HEK293T (cell line): Measurements from ENCODE around the gene ALPK1.

ENCODE experiments used
- CTCF ChIA-PET: fragments of 350-600 bp; formaldehyde crosslinking; extraction: SDS; loops from one replicate; lab custom pipeline; 2021; ENCODE audit warnings: antibody characterized with exemption, inconsistent platforms; lab: Yijun Ruan, JAX
- POLR2A ChIA-PET: fragments of 350-600 bp; formaldehyde crosslinking; extraction: SDS; loops from one replicate; lab custom pipeline; 2020; ENCODE audit warnings: antibody characterized with exemption, inconsistent platforms; lab: Yijun Ruan, JAX
- DNase-seq: peaks from one replicate; pipeline ENCODE4 v3.0.0; 2012; ENCODE audit warnings: mixed read lengths; ENCODE audit errors: extremely low spot score
- ARNT ChIP-seq: fragments of 450-650 bp; IDR thresholded peaks from 2 replicates; pipeline ENCODE4 v1.6.1; 2017; ENCODE audit warnings: mild to moderate bottlenecking
- BHLHE40 ChIP-seq: fragments of 450-650 bp; IDR thresholded peaks from 2 replicates; pipeline ENCODE4 v1.6.1; 2016; ENCODE audit warnings: mild to moderate bottlenecking, moderate library complexity, borderline replicate concordance
- CTBP1 ChIP-seq: fragments of 450-650 bp; IDR thresholded peaks from 2 replicates; pipeline ENCODE4 v1.6.1; 2016; ENCODE audit warnings: borderline replicate concordance
- ELF4 ChIP-seq: fragments of 450-650 bp; IDR thresholded peaks from 2 replicates; pipeline ENCODE4 v1.6.1; 2017; ENCODE audit warnings: antibody characterized with exemption
- FOXA1 ChIP-seq: fragments of 450-650 bp; IDR thresholded peaks from 2 replicates; pipeline ENCODE4 v1.6.1; 2016; ENCODE audit warnings: mild to moderate bottlenecking
- FOXK2 ChIP-seq: fragments of 450-650 bp; IDR thresholded peaks from 2 replicates; pipeline ENCODE4 v1.6.1; 2016; ENCODE audit warnings: mild to moderate bottlenecking
- FOXM1 ChIP-seq: fragments of 450-650 bp; IDR thresholded peaks from 2 replicates; pipeline ENCODE4 v1.6.1; 2017; ENCODE audit warnings: mild to moderate bottlenecking, borderline replicate concordance
- HDGF ChIP-seq: fragments of 450-650 bp; IDR thresholded peaks from 2 replicates; pipeline ENCODE4 v1.6.1; 2017; ENCODE audit warnings: antibody characterized with exemption, borderline replicate concordance
- L3MBTL2 ChIP-seq: fragments of 450-650 bp; conservative IDR thresholded peaks from 2 replicates; pipeline ENCODE4 v1.6.1; 2016; ENCODE audit warnings: mild to moderate bottlenecking
- LEF1 ChIP-seq: fragments of 450-650 bp; IDR thresholded peaks from 2 replicates; pipeline ENCODE4 v1.6.1; 2017; ENCODE audit warnings: mild to moderate bottlenecking, borderline replicate concordance
- NFRKB ChIP-seq: fragments of 450-650 bp; IDR thresholded peaks from 2 replicates; pipeline ENCODE4 v1.6.1; 2016; ENCODE audit warnings: mild to moderate bottlenecking, moderate library complexity
- SP1 ChIP-seq: fragments of 450-650 bp; IDR thresholded peaks from 2 replicates; pipeline ENCODE4 v1.6.1; 2017
- SUZ12 ChIP-seq: fragments of 450-650 bp; IDR thresholded peaks from 2 replicates; pipeline ENCODE4 v1.6.1; 2016; ENCODE audit warnings: mild to moderate bottlenecking
- TARDBP ChIP-seq: fragments of 450-650 bp; IDR thresholded peaks from 2 replicates; pipeline ENCODE4 v1.6.1; 2016
- ZNF384 ChIP-seq: fragments of 450-650 bp; IDR thresholded peaks from 2 replicates; pipeline ENCODE4 v1.6.1; 2016
- TF ChIP-seq, protein P1 (sequence below): fragments of 450-650 bp; IDR thresholded peaks from 2 replicates; pipeline ENCODE4 v1.6.1; 2016

ALPK1 gene

DNA sequence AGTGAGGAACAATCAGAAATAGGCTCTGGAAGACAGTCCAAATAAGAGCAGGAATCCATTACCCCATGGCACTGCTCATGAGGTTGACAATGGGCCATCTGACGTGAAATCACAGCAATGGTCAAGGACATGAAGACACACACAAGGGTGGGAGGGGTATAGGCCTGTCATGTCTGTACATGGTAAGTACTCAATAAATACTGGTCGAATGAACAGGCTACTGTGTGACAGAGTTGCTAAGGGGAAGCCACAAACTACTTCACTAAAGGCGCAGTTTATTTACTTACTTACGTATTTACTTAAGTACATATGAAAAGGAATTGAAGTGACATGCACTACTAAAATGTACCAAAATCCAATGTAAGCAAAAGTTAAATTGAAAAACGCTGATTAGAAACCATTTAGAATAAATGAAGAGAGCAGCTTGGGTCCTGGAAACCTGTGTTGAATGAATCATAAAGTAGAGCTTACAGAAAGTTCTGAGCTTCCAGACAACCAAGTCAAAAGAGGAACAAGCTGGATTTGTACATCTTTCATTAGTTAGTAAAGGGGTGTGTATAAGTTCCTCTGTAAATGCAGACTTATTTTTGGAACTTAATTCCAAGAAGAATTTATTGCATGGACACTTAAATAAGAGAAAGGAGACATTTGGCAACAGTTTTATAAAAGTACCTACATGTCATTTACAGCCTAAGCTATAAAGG is 32.7 kb downstream of the ALPK1 start:
- DNase-seq = no peak
- CTCF ChIA-PET = interaction anchor here (1.5 kb wide), 1 partner anchor 194 kb away, joined by 4 read pairs; no protein-coding TSS in a partner anchor
- POLR2A ChIA-PET = no interaction called here
- TF ChIP-seq, protein P1, sequence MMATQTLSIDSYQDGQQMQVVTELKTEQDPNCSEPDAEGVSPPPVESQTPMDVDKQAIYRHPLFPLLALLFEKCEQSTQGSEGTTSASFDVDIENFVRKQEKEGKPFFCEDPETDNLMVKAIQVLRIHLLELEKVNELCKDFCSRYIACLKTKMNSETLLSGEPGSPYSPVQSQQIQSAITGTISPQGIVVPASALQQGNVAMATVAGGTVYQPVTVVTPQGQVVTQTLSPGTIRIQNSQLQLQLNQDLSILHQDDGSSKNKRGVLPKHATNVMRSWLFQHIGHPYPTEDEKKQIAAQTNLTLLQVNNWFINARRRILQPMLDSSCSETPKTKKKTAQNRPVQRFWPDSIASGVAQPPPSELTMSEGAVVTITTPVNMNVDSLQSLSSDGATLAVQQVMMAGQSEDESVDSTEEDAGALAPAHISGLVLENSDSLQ = no peak
- TF ChIP-seq ELF4 (no peak), ZNF384 (no peak), CTBP1 (no peak), NFRKB (no peak), FOXA1 (no peak), LEF1 (no peak)

DNA sequence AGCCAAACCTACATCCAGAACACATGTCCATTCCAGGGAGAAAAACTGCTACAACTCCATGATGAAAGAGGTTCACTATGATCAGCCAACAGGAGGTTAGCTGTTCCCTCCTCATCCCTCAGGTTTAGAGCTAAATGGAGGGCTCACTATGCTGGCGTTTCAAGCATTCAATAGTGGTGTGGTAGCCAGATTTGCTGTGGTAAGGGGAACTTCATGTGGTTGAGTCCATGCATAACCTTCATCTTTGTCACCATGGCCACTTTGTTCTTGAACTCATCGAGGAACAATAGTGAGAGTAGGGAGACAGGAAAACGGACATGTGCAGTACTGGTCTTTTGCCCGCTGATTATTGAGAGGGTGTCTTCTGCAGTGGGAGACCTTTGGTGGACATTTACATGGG is 33.8 kb downstream of the ALPK1 start:
- no peak for TF ChIP-seq SP1
- no peak for TF ChIP-seq NFRKB
- no peak for DNase-seq
- POLR2A ChIA-PET = interaction anchor here (1.3 kb wide), 1 partner anchor 185 kb away, joined by 3 read pairs; the partner anchor contains the start of gene NEUROG2
- CTCF ChIA-PET = interaction anchor here (1.1 kb wide), 1 partner anchor 22 kb away, joined by 3 read pairs; no protein-coding TSS in a partner anchor

DNA sequence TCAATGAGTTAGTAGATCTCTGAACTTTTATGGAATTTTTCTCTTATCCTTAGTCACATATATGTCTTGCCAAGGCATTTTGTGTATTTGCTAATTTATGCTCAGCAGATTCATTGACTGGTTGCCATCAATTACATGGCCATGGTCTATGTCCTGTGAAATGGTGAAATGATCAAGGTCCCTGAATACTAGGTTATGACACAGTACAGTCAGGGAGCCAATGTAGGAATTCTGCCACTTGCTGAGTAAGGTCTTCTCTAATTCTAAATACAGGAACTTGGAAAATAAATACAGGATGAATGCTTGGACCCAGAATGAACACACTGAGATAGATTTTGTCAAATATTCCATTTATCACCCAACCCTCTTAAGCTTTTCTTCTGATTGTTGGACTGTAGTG is 35.2 kb downstream of the ALPK1 start:
- TF ChIP-seq HDGF = no peak
- TF ChIP-seq LEF1 = no peak
- TF ChIP-seq FOXK2 = no peak
- no peak for TF ChIP-seq BHLHE40
- TF ChIP-seq ELF4 = no peak
- TF ChIP-seq ZNF384 = no peak
- TF ChIP-seq FOXA1 = no peak
- TF ChIP-seq L3MBTL2 = no peak
- TF ChIP-seq ARNT = no peak
- TF ChIP-seq, protein P1 = no peak

DNA sequence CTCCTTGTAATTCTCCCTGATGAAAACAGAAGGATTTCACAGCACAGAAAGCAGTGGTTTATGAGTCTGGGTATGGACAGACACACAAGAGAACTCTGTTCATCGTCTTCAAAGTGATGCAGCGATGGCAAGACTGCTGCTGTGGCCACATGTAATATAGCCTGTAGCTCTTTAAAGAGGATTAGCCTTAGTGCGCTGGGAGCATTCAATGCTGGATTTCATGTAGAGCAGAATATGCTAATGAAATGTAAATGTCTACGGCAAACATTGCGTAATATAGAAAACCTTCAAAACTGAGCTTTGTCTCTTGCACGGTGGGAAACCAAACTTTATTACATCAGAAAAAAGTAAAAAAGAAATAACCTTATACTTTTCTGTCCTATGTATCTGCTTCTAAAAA is 42.9 kb downstream of the ALPK1 start:
- ChIA-PET CTCF (no interaction called here), POLR2A (no interaction called here)
- TF ChIP-seq HDGF = no peak
- no peak for TF ChIP-seq BHLHE40
- no peak for TF ChIP-seq CTBP1
- TF ChIP-seq FOXA1 = no peak
- no peak for TF ChIP-seq LEF1
- no peak for TF ChIP-seq SUZ12
- TF ChIP-seq ZNF384 = no peak
- TF ChIP-seq, protein P1 = no peak
- no peak for TF ChIP-seq ELF4
- no peak for TF ChIP-seq SP1
- no peak for TF ChIP-seq NFRKB
- no peak for TF ChIP-seq TARDBP
- no peak for TF ChIP-seq FOXK2
- TF ChIP-seq ARNT = no peak
- no peak for TF ChIP-seq FOXM1
- no peak for DNase-seq

More for the DNA sequence above, 35.2 kb downstream of the ALPK1 start:
- no peak for DNase-seq
- POLR2A ChIA-PET = no interaction called here
- CTCF ChIA-PET = no interaction called here

DNA sequence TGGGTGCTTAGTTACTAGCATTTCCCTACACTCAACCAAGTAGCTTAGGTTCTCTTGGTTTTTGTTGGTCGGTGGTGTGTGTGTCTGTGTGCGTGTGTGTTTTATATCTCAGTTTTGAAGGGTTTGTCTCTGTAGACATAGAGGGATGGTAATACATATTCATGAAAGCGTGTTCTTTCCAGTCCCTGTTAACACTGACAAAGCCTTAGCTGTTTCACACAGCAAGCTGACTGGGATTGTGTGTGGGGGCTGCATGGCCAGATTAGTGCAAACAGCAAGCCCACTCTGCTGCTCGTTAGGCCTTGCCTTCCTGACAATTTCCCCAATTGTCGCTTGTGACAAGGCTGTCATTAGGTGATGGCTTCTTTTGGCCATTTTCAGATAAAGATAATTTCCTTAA is 43.9 kb downstream of the ALPK1 start:
- ChIA-PET POLR2A (no interaction called here), CTCF (interaction anchor here (0.5 kb wide), 1 partner anchor 258 kb away, joined by 3 read pairs; no protein-coding TSS in a partner anchor)
- TF ChIP-seq, protein P1 = no peak
- TF ChIP-seq TARDBP (no peak), FOXA1 (no peak), SP1 (no peak), HDGF (no peak), NFRKB (no peak), ZNF384 (no peak), ARNT (no peak), FOXK2 (no peak), CTBP1 (no peak), LEF1 (no peak), SUZ12 (no peak), ELF4 (no peak)
- DNase-seq = no peak
